Spleen (tissue), 11 donors: Measurements from ENCODE around the gene WFDC1. TPM values are rescaled to one million over a fixed set of nuclear protein-coding genes. Genes with fewer than 3 reads are reported as not detected.

ENCODE experiments used
- DNase-seq: peaks from one replicate; pipeline ENCODE4 v3.0.0-alpha.2; 2020
- H3K27ac ChIP-seq, 8 donors: fragments of 200-600 bp; sonication (generic) in 7 of 8; 1 replicate in 4 of 8; 2 replicates in 4 of 8; pipeline versions ENCODE4 v1.5.0 to v1.8.0; 2016 to 2021; ENCODE audit warnings: inconsistent platforms in 4 of 8, mild to moderate bottlenecking in 4 of 8, moderate library complexity in 1 of 8
- H3K27me3 ChIP-seq, 7 donors: fragments of 200-600 bp; sonication (generic) in 6 of 7; replicated peaks in 1 of 7; 1 replicate in 4 of 7; 2 replicates in 3 of 7; pipeline versions ENCODE4 v1.5.0 to v1.8.0; 2016 to 2021; ENCODE audit warnings: inconsistent platforms in 3 of 7, mild to moderate bottlenecking in 1 of 7
- H3K36me3 ChIP-seq, 6 donors: fragments of 200-600 bp; sonication (generic) in 5 of 6; 1 replicate in 4 of 6; 2 replicates in 2 of 6; pipeline versions ENCODE4 v1.5.0 to v1.8.0; 2016 to 2021; ENCODE audit warnings: inconsistent platforms in 2 of 6
- H3K4me1 ChIP-seq, 6 donors: fragments of 200-600 bp; sonication (generic) in 5 of 6; 1 replicate in 3 of 6; 2 replicates in 3 of 6; pipeline versions ENCODE4 v1.5.0 to v1.8.0; 2016 to 2021; ENCODE audit warnings: inconsistent platforms in 3 of 6
- H3K4me3 ChIP-seq, 8 donors: fragments of 200-600 bp; sonication (generic) in 7 of 8; 1 replicate in 4 of 8; 2 replicates in 4 of 8; pipeline versions ENCODE4 v1.5.0 to v1.8.0; 2016 to 2021; ENCODE audit warnings: inconsistent platforms in 4 of 8, mild to moderate bottlenecking in 4 of 8, moderate library complexity in 2 of 8
- H3K9me3 ChIP-seq, 8 donors: fragments of 200-600 bp; sonication (generic) in 7 of 8; 1 replicate in 4 of 8; 2 replicates in 4 of 8; pipeline versions ENCODE4 v1.5.0 to v1.8.0; 2016 to 2021; ENCODE audit warnings: inconsistent platforms in 4 of 8
- CTCF ChIP-seq, 11 experiments: fragments of 200-600 bp in 7 of 11; fragments of 450-650 bp in 4 of 11; sonication (generic) in 4 of 11; IDR thresholded peaks in 8 of 11; conservative IDR thresholded peaks in 3 of 11; 1 replicate in 7 of 11; 2 replicates in 4 of 11; pipeline versions ENCODE4 v1.4.0 to v1.8.0; 2016 to 2021; ENCODE audit warnings: antibody characterized with exemption in 11 of 11, inconsistent platforms in 4 of 11, mild to moderate bottlenecking in 1 of 11
- POLR2A ChIP-seq, 3 donors: fragments of 450-650 bp; IDR thresholded peaks; one replicate each; pipeline ENCODE4 v1.5.1; 2017; ENCODE audit warnings: antibody characterized with exemption in 3 of 3, mild to moderate bottlenecking in 1 of 3
- POLR2AphosphoS5 ChIP-seq, 3 donors: sonication (generic); formaldehyde crosslinking; IDR thresholded peaks; one replicate each; pipeline ENCODE4 v1.5.1; 2017; ENCODE audit warnings: antibody characterized with exemption in 3 of 3
- WGBS, 5 donors: extraction: QIAGEN DNeasy Blood & Tissue Kit in 3 of 5; methylation state at CpG; one replicate each; pipeline versions ENCODE4 v1.1.5 to v1.1.7; 2013 to 2018; 5-methylcytosine and 5-hydroxymethylcytosine counted together
- intact Hi-C: fragments of 100-400 bp; cut with DNase I; formaldehyde crosslinking; loops from one replicate; pipeline ENCODE4 v1.15.0; 2023; ENCODE audit warnings: low total_unique reads
- polyA plus RNA-seq, 3 donors: library from polyadenylated mRNA; stranded (reverse); fragments of 200-250 nt; gene quantifications; one replicate each; pipeline ENCODE4 v1.2.1, GENCODE V29; 2013
- total RNA-seq, 7 donors: library from RNA; depleted of rRNA in 3 of 7; stranded (reverse); fragments of >200 nt in 3 of 7; fragmentation: NEBNext Ultra II Directional in 4 of 7; extraction: Animal tissue kit (Norgen Biotek cat#: 25700) in 4 of 7; gene quantifications; one replicate each; pipeline versions ENCODE4 v1.1.0 to v1.2.1, GENCODE V29; 2016 to 2021
- donor health status: healthy with polysubstance abuse.
- donor health status: DM: no; HTN: no; CAD: no; lungs with moderate emphysema.
- donor health status: DM: no; HTN: no; CAD: no.
- donor health status: Bipolar disorder and iron deficiency.
- donor health status: healthy.
- donor health status: DM: no; HTN: no; CAD: no.
- donor health status: DM: yes; HTN: yes; CAD: no.

The WFDC1 gene
- total and polyA plus RNA-seq, 10 donors = 1.6 to 6.6 (median 2.2) TPM

GRCh38 chr16:84344781-84345180 lies 50.1 kb downstream of the WFDC1 start:
- no peak for DNase-seq
- Histone ChIP-seq H3K27ac (peak overlapping the region in 3 of 8 donors; percentile 45 to 58 (median 50)), H3K9me3 (no peaks in the 10 kb centered on the region), H3K4me1 (no peaks in the 10 kb centered on the region), H3K4me3 (no peak overlapping the region), H3K27me3 (peaks cover 0 to 24% (median 0%) of the 10 kb centered on the region in 7 donors), H3K36me3 (no peaks in the 10 kb centered on the region)
- intact Hi-C loops = no loop called here
- TF ChIP-seq POLR2AphosphoS5 (IDR thresholded peaks at IDR 0.05) (no peak), CTCF (IDR thresholded peaks at IDR 0.05 in 8 of 11, conservative IDR thresholded peaks at IDR 0.05 in 3 of 11) (no peak), POLR2A (IDR thresholded peaks at IDR 0.05) (no peak)
- WGBS, 5 donors = 77 to 91% (median 85%) methylated on average over 8 of the region's 8 CpGs

GRCh38 chr16:84347161-84347560 lies 52.5 kb downstream of the WFDC1 start:
- WGBS, 5 donors = 79 to 88% (median 80%) methylated on average over 7 to 9 of the region's 9 CpGs
- Histone ChIP-seq H3K9me3 (no peaks in the 10 kb centered on the region), H3K4me3 (no peak overlapping the region), H3K27me3 (peaks cover 0 to 19% (median 0%) of the 10 kb centered on the region in 7 donors), H3K27ac (no peak overlapping the region), H3K4me1 (no peaks in the 10 kb centered on the region), H3K36me3 (no peaks in the 10 kb centered on the region)
- intact Hi-C loops = no loop called here
- no peak for DNase-seq
- TF ChIP-seq POLR2AphosphoS5 (IDR thresholded peaks at IDR 0.05) (no peak), CTCF (IDR thresholded peaks at IDR 0.05 in 8 of 11, conservative IDR thresholded peaks at IDR 0.05 in 3 of 11) (no peak), POLR2A (IDR thresholded peaks at IDR 0.05) (no peak)

GRCh38 chr16:84348386-84348888 lies 53.8 kb downstream of the WFDC1 start:
- DNase-seq = no peak
- intact Hi-C loops = no loop called here
- Histone ChIP-seq H3K27me3 (peaks cover 0 to 19% (median 0%) of the 10 kb centered on the region in 7 donors), H3K36me3 (no peaks in the 10 kb centered on the region), H3K27ac (no peak overlapping the region), H3K4me1 (no peaks in the 10 kb centered on the region), H3K9me3 (no peaks in the 10 kb centered on the region), H3K4me3 (no peak overlapping the region)
- 65 to 90% (median 82%) methylated on average over 6 of the region's 6 CpGs for WGBS, 5 donors
- TF ChIP-seq POLR2A (IDR thresholded peaks at IDR 0.05) = no peak
- TF ChIP-seq CTCF (IDR thresholded peaks at IDR 0.05 in 8 of 11, conservative IDR thresholded peaks at IDR 0.05 in 3 of 11) = no peak
- no peak for TF ChIP-seq POLR2AphosphoS5 (IDR thresholded peaks at IDR 0.05)

- intact Hi-C loops = no loop called here
- Histone ChIP-seq H3K4me3 (no peak overlapping the region), H3K9me3 (no peaks in the 10 kb centered on the region), H3K36me3 (no peaks in the 10 kb centered on the region), H3K27ac (no peak overlapping the region), H3K4me1 (no peaks in the 10 kb centered on the region), H3K27me3 (peaks cover 0 to 19% (median 0%) of the 10 kb centered on the region in 7 donors)
- 81 to 92% (median 89%) methylated on average over 11 of the region's 11 CpGs for WGBS, 5 donors
- DNase-seq = no peak
- no peak for TF ChIP-seq POLR2A (IDR thresholded peaks at IDR 0.05)
- no peak for TF ChIP-seq CTCF (IDR thresholded peaks at IDR 0.05 in 8 of 11, conservative IDR thresholded peaks at IDR 0.05 in 3 of 11)
- TF ChIP-seq POLR2AphosphoS5 (IDR thresholded peaks at IDR 0.05) = no peak
Observed at GRCh38 chr16:84349862-84350684, 55.4 kb downstream of the WFDC1 start.
